GM12865 (cell line): Measurements from ENCODE around the gene GLP1R.

Experiments used
- DNase-seq: peaks from one replicate; pipeline ENCODE4 v3.0.0; 2010; ENCODE audit warnings: low read depth
- H3K4me3 ChIP-seq: 2 replicates; pipeline ENCODE4 v1.5.1; 2011; ENCODE audit warnings: mild to moderate bottlenecking, low read depth, low read length, control low read depth
- TF ChIP-seq, protein P1 (sequence below): IDR thresholded peaks from 2 replicates; pipeline ENCODE4 v1.5.1; 2011; ENCODE audit warnings: low read length, control low read depth, low read depth, inconsistent platforms; ENCODE audit not compliant: insufficient read depth; ENCODE audit errors: missing control alignments

Gene GLP1R

DNA sequence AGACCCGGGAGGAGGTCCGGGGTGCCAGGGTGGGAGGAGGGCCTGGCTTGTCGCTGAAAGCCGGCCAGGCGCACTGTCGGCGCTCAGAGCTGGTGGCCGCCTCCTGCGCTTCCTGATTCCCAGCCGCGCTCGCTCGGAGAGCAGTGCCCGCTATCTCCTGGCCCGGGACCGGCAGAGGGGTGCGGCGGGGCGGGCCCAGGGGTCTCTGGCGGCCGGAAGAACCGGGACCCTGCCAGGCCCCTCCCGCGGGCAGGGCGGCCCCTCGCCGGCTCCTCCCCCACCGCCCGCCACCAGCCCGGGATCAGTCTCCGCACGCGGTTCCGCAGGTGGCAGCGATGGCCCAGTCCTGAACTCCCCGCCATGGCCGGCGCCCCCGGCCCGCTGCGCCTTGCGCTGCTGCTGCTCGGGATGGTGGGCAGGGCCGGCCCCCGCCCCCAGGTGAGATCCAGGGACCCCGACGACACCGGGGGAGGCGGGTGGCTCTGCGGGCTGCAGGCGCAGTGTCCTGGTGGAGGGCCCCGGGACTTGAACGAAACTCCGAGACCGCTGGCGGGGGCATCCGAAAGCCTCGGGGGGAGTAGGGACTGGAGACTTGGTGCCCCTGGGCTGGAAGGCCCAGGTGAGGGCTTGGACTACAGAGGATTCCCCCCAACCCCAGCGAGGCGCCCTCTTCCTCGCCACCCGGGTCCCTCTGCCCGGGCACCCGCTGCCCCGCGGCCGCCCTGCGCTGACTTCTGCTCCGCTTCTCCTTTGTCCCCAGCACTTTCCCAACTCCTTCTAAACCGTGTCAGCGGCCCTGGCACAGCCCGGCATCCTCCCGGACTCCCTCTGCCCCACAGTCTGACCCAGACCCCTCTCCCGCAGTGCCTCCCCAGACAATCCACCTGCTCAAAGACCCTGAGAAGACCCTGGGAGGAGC, at the start of gene GLP1R:
Gene GLP1R (plus strand): TSS at position 301 of the 919 bp plus-strand sequence. CDS start 60 bp downstream, at position 361.
- DNase-seq = no peak
- TF ChIP-seq, protein P1, sequence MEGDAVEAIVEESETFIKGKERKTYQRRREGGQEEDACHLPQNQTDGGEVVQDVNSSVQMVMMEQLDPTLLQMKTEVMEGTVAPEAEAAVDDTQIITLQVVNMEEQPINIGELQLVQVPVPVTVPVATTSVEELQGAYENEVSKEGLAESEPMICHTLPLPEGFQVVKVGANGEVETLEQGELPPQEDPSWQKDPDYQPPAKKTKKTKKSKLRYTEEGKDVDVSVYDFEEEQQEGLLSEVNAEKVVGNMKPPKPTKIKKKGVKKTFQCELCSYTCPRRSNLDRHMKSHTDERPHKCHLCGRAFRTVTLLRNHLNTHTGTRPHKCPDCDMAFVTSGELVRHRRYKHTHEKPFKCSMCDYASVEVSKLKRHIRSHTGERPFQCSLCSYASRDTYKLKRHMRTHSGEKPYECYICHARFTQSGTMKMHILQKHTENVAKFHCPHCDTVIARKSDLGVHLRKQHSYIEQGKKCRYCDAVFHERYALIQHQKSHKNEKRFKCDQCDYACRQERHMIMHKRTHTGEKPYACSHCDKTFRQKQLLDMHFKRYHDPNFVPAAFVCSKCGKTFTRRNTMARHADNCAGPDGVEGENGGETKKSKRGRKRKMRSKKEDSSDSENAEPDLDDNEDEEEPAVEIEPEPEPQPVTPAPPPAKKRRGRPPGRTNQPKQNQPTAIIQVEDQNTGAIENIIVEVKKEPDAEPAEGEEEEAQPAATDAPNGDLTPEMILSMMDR = no peak
- H3K4me3 ChIP-seq = no peak within 1 kb of the TSS

GRCh38 chr6:39003072-39003471, 45.5 kb upstream of the GLP1R start:
- peak; percentile 15 for DNase-seq
- TF ChIP-seq, protein P1 = peak; percentile 23
- H3K4me3 ChIP-seq = no peak overlapping the region

GRCh38 chr6:39003492-39003891, 45.1 kb upstream of the GLP1R start:
- TF ChIP-seq, protein P1 = no peak
- no peak for DNase-seq

DNA sequence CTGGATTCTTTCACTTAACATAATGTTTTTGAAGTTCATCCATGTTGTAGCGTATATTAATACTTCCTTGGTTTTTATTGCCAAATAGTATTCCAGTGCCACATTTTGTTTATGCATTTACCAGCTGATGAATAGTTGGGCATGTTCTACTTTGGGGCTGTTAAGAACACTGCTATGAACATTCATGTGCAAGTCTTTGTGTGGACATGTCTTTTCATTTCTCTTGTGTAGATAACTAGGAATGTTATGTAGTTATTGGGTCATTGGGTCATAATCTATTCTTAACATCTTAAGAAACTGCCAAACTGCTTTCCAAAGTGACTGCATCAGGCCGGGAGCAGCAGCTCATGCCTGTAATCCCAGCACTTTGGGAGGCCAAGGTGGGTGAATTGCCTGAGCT, 43.8 kb upstream of the GLP1R start:
- TF ChIP-seq, protein P1 = no peak
- DNase-seq = no peak
- no peak overlapping the region for H3K4me3 ChIP-seq

More at GRCh38 chr6:39003492-39003891, 45.1 kb upstream of the GLP1R start:
- H3K4me3 ChIP-seq = no peak overlapping the region

DNA sequence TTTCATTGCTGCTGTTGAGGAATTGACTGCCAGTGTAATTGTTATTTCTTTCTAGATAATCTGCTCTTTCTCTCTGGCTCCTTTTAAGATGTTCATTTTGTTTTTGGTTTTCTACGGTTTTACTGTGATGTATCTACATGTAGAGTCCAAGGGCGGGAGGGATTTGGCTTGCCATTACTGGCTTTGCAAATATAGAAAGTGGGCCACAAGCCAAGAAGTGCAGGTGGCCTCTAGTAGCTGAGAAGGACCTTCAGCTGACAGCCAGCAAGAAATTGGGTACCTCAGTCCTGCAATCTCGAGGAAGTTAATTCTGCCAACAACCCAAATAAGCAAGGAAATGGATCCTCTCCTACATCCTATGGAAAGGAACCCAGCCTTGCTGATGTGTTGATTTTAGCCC, 42.8 kb upstream of the GLP1R start:
- DNase-seq = no peak
- no peak overlapping the region for H3K4me3 ChIP-seq
- TF ChIP-seq, protein P1 = no peak

DNA sequence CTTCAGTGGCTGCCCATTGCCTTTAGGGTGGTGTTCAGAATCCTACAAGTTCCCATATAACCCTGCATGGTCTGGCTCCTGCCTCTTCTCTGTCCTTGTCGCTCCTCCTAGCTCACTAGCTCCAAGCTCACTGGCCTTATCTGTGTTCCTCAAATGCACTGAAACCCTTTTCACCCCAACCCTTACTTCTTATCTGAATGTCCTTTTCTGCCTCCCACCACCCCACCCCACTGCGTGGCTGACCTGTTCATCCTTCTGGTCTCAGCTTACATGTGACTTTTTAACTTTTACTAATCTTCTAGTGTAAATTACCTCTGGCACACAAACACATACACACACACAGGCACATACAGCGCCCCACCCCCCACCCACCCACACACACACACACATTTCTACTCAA, 41.0 kb upstream of the GLP1R start:
- no peak overlapping the region for H3K4me3 ChIP-seq
- TF ChIP-seq, protein P1 = no peak
- no peak for DNase-seq
